HG03558 (cell line): ENCODE measurements around the gene E2F8.

Source experiments
- ATAC-seq: cut with Tn5 transposase; IDR thresholded peaks from one replicate; pipeline ENCODE4 v1.9.1; 2021; ENCODE audit warnings: moderate number of reproducible peaks; ENCODE audit not compliant: unreplicated experiment; ENCODE audit errors: extremely low read depth

Gene E2F8

GRCh38 chr11:19194620-19195308, 46.0 kb downstream of the E2F8 start:
- no peak for ATAC-seq

DNA sequence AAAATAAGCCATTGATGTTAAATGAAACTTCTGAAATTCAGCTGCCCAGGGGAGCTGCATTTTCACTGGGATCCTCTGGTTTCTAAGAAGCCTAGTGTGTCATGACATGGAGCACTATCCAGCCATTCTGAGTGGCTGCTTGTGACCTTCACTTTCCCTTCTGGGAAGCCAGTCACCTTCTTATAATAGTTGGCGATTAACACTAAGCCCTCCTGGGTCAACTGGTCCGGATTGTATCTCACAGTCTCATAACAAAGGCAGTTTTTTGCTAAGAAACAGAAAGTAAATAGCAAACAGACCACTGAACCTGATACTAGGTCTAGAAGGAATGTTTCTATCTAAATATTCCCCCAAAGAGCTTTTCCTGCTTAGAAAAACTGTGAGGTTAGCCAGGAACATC, 46.8 kb downstream of the E2F8 start:
- no peak for ATAC-seq

DNA sequence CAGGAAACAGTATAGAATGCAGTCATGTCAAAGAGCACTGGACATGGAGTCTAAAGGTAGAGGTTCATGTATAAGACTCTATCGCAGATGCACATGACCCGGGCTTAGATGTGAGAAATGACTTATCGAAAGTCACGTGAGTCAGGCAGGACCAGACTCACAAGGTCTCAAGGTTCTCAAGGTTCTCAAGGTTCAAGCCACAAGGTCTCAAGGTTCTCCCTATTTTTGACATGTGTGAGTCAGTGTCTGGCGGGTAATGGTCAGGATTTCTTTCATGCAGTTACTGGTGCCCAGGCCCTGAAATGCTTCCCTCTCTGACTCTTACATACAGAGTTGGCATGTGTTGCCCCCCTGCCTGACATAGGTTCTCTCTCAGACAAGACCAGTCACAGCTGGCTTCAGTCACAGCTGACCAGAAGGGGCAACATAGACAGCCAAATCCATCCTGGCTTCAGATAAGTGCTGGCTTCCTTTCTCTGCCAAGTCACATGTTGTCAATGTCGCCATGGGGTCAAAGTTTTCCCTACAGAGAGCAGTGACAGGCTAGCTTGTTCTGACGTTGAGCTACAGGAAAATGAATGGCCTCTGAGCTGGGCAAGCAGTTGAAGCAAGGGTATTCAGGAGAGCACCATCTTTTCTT, 49.1 kb downstream of the E2F8 start:
- ATAC-seq, result no peak

- no peak for ATAC-seq
Observed at GRCh38 chr11:19187833-19188258, 52.9 kb downstream of the E2F8 start.

DNA sequence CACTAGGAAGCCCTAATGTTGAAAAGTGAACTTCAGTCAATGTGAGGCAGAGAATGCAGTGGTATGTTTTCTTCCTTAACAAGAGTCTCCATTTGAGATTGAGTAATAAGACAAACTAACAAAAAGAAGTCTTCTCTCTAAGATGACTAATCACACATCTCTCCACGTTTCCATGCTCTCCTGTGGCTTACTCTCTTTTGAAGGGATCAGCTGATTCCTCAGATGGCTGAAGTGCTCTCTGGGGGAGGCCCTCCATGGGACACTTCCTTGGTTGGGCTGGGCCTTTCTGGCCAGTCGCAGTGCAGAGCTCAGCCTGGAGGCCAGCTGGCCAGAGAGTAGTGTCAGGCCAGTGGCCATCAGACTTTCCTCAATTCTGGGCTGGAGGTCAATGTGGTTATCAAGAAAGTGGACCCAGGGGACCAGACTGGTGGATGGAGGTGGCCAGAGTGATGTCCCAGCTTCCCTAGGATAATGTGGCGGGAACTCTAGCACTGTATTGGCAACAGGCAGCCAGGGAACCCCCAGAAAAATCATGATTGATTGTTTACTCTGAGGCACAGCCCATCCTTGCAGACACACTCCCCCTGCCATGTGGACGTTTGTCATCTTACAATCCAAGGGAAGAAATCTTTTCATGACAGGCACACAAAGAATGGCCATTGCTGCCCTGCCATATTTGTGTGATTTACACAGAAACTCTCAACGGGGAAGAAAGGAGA, 53.5 kb downstream of the E2F8 start:
- ATAC-seq, result no peak

GRCh38 chr11:19185516-19186052, 55.2 kb downstream of the E2F8 start:
- no peak for ATAC-seq

- ATAC-seq, result no peak
Observed at GRCh38 chr11:19185036-19185435, 55.7 kb downstream of the E2F8 start.

- ATAC-seq, result no peak
Observed at GRCh38 chr11:19183646-19184045, 57.1 kb downstream of the E2F8 start.

DNA sequence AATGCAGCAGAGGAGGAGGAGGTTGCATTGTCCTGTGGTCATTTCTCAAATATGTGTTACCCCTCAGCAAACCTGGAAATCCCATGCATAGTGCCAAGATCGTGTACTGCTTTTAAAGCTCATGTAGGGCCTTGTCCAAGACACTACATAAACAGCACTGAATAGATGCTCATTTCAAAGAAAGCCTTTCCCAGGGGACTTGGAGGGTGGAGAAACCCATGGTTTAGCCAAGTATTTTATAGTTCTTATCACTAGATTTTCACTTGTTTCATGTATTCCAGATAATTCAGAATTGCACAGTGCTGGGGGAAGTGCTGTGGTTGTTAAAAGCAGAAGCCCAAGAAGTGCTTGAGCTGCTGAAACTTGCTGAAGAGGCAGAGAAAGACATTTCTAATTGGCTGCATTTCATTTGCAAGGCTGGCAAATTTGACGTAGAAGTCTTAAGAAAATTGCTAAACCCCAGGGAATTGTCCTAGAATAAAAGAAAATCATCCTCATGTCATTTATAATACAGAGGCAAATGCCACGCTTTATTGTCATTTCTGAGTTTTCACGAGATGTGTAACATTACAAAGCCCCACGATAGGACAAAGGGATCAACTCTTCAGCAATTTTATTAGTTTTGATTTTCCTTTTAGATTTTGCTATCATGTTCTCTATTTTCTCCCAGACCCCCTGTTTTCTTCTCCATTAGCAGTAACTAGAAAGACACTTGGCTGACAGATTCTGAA, 59.0 kb downstream of the E2F8 start:
- no peak for ATAC-seq

DNA sequence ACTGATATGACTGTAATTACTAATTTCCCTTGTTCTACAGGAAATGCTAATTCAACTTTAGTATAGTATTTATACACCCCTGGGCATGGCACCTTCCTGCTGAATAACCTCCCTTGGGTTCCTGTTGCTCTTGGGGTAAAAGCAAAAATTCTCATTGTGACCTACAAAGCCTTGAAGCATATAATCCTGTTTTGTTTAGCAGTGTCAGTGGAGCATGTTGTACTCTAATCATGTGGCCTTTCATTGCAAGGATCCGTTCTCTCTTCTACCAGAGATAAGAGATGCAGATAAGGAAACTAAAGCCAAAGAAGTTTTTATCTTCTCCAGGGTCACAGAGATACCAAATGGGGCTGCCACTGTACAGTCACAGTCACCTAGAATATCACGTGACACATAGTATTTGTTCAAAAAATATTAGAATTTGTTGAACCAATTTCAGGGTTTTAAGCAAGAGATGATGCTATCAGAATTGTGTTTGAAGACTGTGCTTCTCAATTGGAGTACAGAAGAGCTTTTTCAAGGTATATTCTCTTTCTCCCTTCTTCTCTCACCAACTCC, 64.0 kb downstream of the E2F8 start:
- no peak for ATAC-seq
